DND-41 (cell line): ENCODE results near the gene EVI2B.

ENCODE experiments used
- ATAC-seq: fragments of 200-7000 bp; cut with Tn5 transposase; 3 replicates; pipeline ENCODE4 v1.9.1; 2021; ENCODE audit warnings: low read depth; ENCODE audit not compliant: insufficient read depth
- DNase-seq: peaks from one replicate; pipeline ENCODE4 v3.0.0-alpha.2; 2020
- H2AFZ ChIP-seq: 2 replicates; pipeline ENCODE4 v1.6.0; 2012; ENCODE audit warnings: low read depth, low read length
- H3K27ac ChIP-seq: 2 replicates; pipeline ENCODE4 v1.5.1; 2012; ENCODE audit warnings: low read length, inconsistent platforms
- H3K27me3 ChIP-seq: fragments of 200-600 bp; sonication (generic); 2 replicates; pipeline ENCODE4 v1.6.0; 2012; ENCODE audit warnings: low read length, mild to moderate bottlenecking, inconsistent platforms; ENCODE audit not compliant: insufficient read depth, poor library complexity
- H3K36me3 ChIP-seq: 2 replicates; pipeline ENCODE4 v1.5.1; 2012; ENCODE audit warnings: low read length, inconsistent platforms; ENCODE audit not compliant: insufficient read depth
- H3K4me1 ChIP-seq: 2 replicates; pipeline ENCODE4 v1.5.1; 2012; ENCODE audit warnings: mild to moderate bottlenecking, low read length; ENCODE audit not compliant: insufficient read depth
- H3K4me2 ChIP-seq: 2 replicates; pipeline ENCODE4 v1.6.0; 2012; ENCODE audit warnings: mild to moderate bottlenecking, moderate library complexity, low read length, inconsistent platforms; ENCODE audit not compliant: insufficient read depth
- H3K4me3 ChIP-seq, 2 experiments: fragments of 200-600 bp in 1 of 2; shearing (Covaris generic) in 1 of 2; 2 replicates each; pipeline ENCODE4 v1.5.1; 2012 to 2016; ENCODE audit warnings: inconsistent platforms in 2 of 2, low read length in 2 of 2, mild to moderate bottlenecking in 2 of 2, low read depth in 1 of 2, moderate library complexity in 1 of 2
- H3K79me2 ChIP-seq: 2 replicates; pipeline ENCODE4 v1.6.0; 2012; ENCODE audit warnings: low read length, inconsistent platforms; ENCODE audit not compliant: insufficient read depth
- H3K9ac ChIP-seq: 2 replicates; pipeline ENCODE4 v1.6.0; 2012; ENCODE audit warnings: low read depth, mild to moderate bottlenecking, inconsistent platforms, low read length, moderate library complexity
- H3K9me3 ChIP-seq: 2 replicates; pipeline ENCODE4 v1.5.1; 2012; ENCODE audit warnings: low read length, moderate library complexity, mild to moderate bottlenecking, inconsistent platforms; ENCODE audit not compliant: insufficient read depth, severe bottlenecking
- H4K20me1 ChIP-seq: 2 replicates; pipeline ENCODE4 v1.6.0; 2012; ENCODE audit warnings: low read length; ENCODE audit not compliant: insufficient read depth
- CTCF ChIP-seq: IDR thresholded peaks from 2 replicates; pipeline ENCODE4 v1.5.1; 2012; ENCODE audit warnings: borderline replicate concordance, low read length, moderate library complexity, mild to moderate bottlenecking; ENCODE audit not compliant: poor library complexity, severe bottlenecking; ENCODE audit errors: extremely low read depth
- EZH2 ChIP-seq: IDR thresholded peaks from 3 replicates; pipeline ENCODE4 v1.6.1; 2012; ENCODE audit warnings: borderline replicate concordance, low read depth, mild to moderate bottlenecking, moderate library complexity, low read length, inconsistent platforms; ENCODE audit not compliant: severe bottlenecking

EVI2B gene

GRCh38 chr17:31313982-31314781 is at the start of gene EVI2B:
Gene EVI2B, minus strand, starts transcription at chr17:31314054. Its CDS starts 8,445 bp downstream, at chr17:31305609.
- Histone ChIP-seq H3K36me3 (no peaks in the 10 kb centered on the region), H3K9ac (peak within 1 kb of the TSS; percentile 64), H3K4me3 (peak within 1 kb of the TSS; percentile 23 to 52; a peak in 3 of 4 replicates), H3K9me3 (no peaks in the 10 kb centered on the region), H3K27ac (peak within 1 kb of the TSS; percentile 86), H3K79me2 (peaks cover 80% of the 10 kb centered on the region), H4K20me1 (no peaks in the 10 kb centered on the region), H3K27me3 (no peaks in the 10 kb centered on the region), H3K4me2 (peak within 1 kb of the TSS; percentile 64), H3K4me1 (peaks cover 91% of the 10 kb centered on the region), H2AFZ (peak within 1 kb of the TSS; percentile 31; the same call in 1 of the 2 replicates)
- ATAC-seq = peak; percentile 47; the same call in 2 of the 3 replicates
- no peak for DNase-seq
- TF ChIP-seq CTCF (no peak), EZH2 (no peak)

- Histone ChIP-seq H4K20me1 (no peaks in the 10 kb centered on the region), H3K27me3 (no peaks in the 10 kb centered on the region), H3K27ac (no peak overlapping the region), H2AFZ (no peak overlapping the region), H3K9me3 (no peaks in the 10 kb centered on the region), H3K79me2 (no peaks in the 10 kb centered on the region), H3K9ac (no peak overlapping the region), H3K36me3 (peaks cover 85% of the 10 kb centered on the region), H3K4me2 (no peak overlapping the region), H3K4me3 (no peak overlapping the region), H3K4me1 (no peaks in the 10 kb centered on the region)
- DNase-seq (no peak), ATAC-seq (no peak)
- TF ChIP-seq EZH2 = no peak
- TF ChIP-seq CTCF = no peak
Observed at GRCh38 chr17:31357839-31358394, 44.1 kb upstream of the EVI2B start.

GRCh38 chr17:31357091-31357490 is 43.2 kb upstream of the EVI2B start:
- ATAC-seq = no peak
- H3K9ac ChIP-seq = no peak overlapping the region
- TF ChIP-seq CTCF (no peak), EZH2 (no peak)
- H3K4me1 ChIP-seq = no peaks in the 10 kb centered on the region
- peaks cover 84% of the 10 kb centered on the region for H3K36me3 ChIP-seq
- H2AFZ ChIP-seq = no peak overlapping the region
- H4K20me1 ChIP-seq = no peaks in the 10 kb centered on the region
- no peak overlapping the region for H3K27ac ChIP-seq
- H3K79me2 ChIP-seq = no peaks in the 10 kb centered on the region
- no peak overlapping the region for H3K4me2 ChIP-seq
- DNase-seq = no peak
- H3K27me3 ChIP-seq = no peaks in the 10 kb centered on the region
- H3K4me3 ChIP-seq = no peak overlapping the region
- H3K9me3 ChIP-seq = no peaks in the 10 kb centered on the region
